COLO668 (cell line): ENCODE results near the gene CHCHD6.

Source experiments
- DNase-seq: peaks from one replicate; lab custom pipeline; 2025; ENCODE audit not compliant: unreplicated experiment; lab: John Stamatoyannopoulos, UW

CHCHD6 gene

GRCh38 chr3:126937533-126937932, 233.5 kb downstream of the CHCHD6 start:
- no peak for DNase-seq

- no peak for DNase-seq
These were observed 233.9 kb downstream of the CHCHD6 start for GRCh38 chr3:126937973-126938372.

- no peak for DNase-seq
These were observed 234.7 kb downstream of the CHCHD6 start for GRCh38 chr3:126938520-126939337.

GRCh38 chr3:126939338-126939718, 235.3 kb downstream of the CHCHD6 start:
- no peak for DNase-seq

GRCh38 chr3:126939733-126940132, 235.7 kb downstream of the CHCHD6 start:
- no peak for DNase-seq

- no peak for DNase-seq
These were observed 237.8 kb downstream of the CHCHD6 start for GRCh38 chr3:126941721-126942270.

GRCh38 chr3:126944089-126944965, 240.3 kb downstream of the CHCHD6 start:
- DNase-seq = no peak

- no peak for DNase-seq
These were observed 241.2 kb downstream of the CHCHD6 start for GRCh38 chr3:126945171-126945721.

- no peak for DNase-seq
These were observed 241.9 kb downstream of the CHCHD6 start for GRCh38 chr3:126945891-126946290.

GRCh38 chr3:126946405-126946804, 242.4 kb downstream of the CHCHD6 start:
- DNase-seq = no peak

GRCh38 chr3:126947429-126947828, 243.4 kb downstream of the CHCHD6 start:
- no peak for DNase-seq

- DNase-seq = no peak
These were observed 245.0 kb downstream of the CHCHD6 start for GRCh38 chr3:126948980-126949535.

GRCh38 chr3:126951561-126951960, 247.5 kb downstream of the CHCHD6 start:
- DNase-seq = no peak

- DNase-seq = no peak
These were observed 248.4 kb downstream of the CHCHD6 start for GRCh38 chr3:126952261-126952982.

- no peak for DNase-seq
These were observed 249.1 kb downstream of the CHCHD6 start for GRCh38 chr3:126952983-126953660.

GRCh38 chr3:126954141-126954842, 250.3 kb downstream of the CHCHD6 start:
- no peak for DNase-seq

- DNase-seq = no peak
These were observed 251.2 kb downstream of the CHCHD6 start for GRCh38 chr3:126955004-126955790.

- DNase-seq = no peak
These were observed 252.3 kb downstream of the CHCHD6 start for GRCh38 chr3:126956361-126956760.
